HepG2 (cell line): ENCODE measurements around the gene NRSN2. TPM values are rescaled to one million over a fixed set of nuclear protein-coding genes. Genes with fewer than 3 reads are reported as not detected.
A peak's percentile ranks its signal among the peaks of the same experiment; 100 is the strongest.

Experiments
- ATAC-seq: fragments of 200-7000 bp; cut with Tn5 transposase; 3 replicates; pipeline ENCODE4 v1.9.1; 2020; ENCODE audit warnings: mild to moderate bottlenecking, moderate library complexity
- BruUV-seq: library from RNA; stranded (reverse); fragments of 400-500 nt; replicated peaks from 2 replicates; lab custom pipeline; 2021; lab: Mats Ljungman, UMichigan
- CTCF ChIA-PET: fragments of 300-600 bp; formaldehyde crosslinking; extraction: SDS; loops from one replicate; lab custom pipeline; 2021; ENCODE audit warnings: low total read pairs, inconsistent platforms, low intra/inter-chr PET ratio; lab: Yijun Ruan, JAX
- POLR2A ChIA-PET: fragments of 350-600 bp; sonication (Branson Sonifier 250); formaldehyde crosslinking; loops from one replicate; lab custom pipeline; 2020; ENCODE audit warnings: antibody characterized with exemption, inconsistent platforms; lab: Yijun Ruan, JAX
- DNase-seq: peaks from one replicate; pipeline ENCODE4 v3.0.0-alpha.2; 2015; ENCODE audit warnings: low spot score
- FAIRE-seq: peaks from 3 replicates; lab custom pipeline; 2011; peaks lifted over from hg19 to GRCh38; lab: Jason Lieb, UNC
- H2AFZ ChIP-seq: one replicate; pipeline ENCODE4 v1.6.1; 2011; ENCODE audit warnings: low read length, inconsistent platforms
- H3K27ac ChIP-seq: fragments of 300-600 bp; 3 replicates; pipeline ENCODE4 v1.8.0; 2011; ENCODE audit warnings: mixed run types, mild to moderate bottlenecking, mixed read lengths, low read length, inconsistent platforms; ENCODE audit not compliant: insufficient read depth; ENCODE audit errors: extremely low read length
- H3K27me3 ChIP-seq, 2 experiments: fragments of 200-600 bp in 1 of 2; 2 replicates in 1 of 2; 3 replicates in 1 of 2; pipeline versions ENCODE4 v1.6.0 to v1.8.0; 2011; ENCODE audit warnings: low read length in 2 of 2, mild to moderate bottlenecking in 2 of 2, moderate library complexity in 2 of 2, inconsistent platforms in 1 of 2; ENCODE audit not compliant: insufficient read depth in 2 of 2, control insufficient read depth in 1 of 2
- H3K36me3 ChIP-seq, 2 experiments: fragments of 200-600 bp in 1 of 2; replicated peaks in 1 of 2; 2 replicates in 1 of 2; 3 replicates in 1 of 2; pipeline versions ENCODE4 v1.5.1 to v1.8.0; 2011; ENCODE audit warnings: low read length in 2 of 2, inconsistent platforms in 1 of 2; ENCODE audit not compliant: insufficient read depth in 2 of 2, control insufficient read depth in 1 of 2
- H3K4me1 ChIP-seq: 2 replicates; pipeline ENCODE4 v1.5.1; 2012; ENCODE audit warnings: low read length, inconsistent platforms; ENCODE audit not compliant: insufficient read depth
- H3K4me2 ChIP-seq: 2 replicates; pipeline ENCODE4 v1.6.0; 2011; ENCODE audit warnings: low read depth, low read length, inconsistent platforms
- H3K4me3 ChIP-seq, 3 experiments: fragments of 200-600 bp in 1 of 3; sonication (generic), shearing (Covaris generic) in 1 of 3; replicated peaks in 1 of 3; 2 replicates each; pipeline ENCODE4 v1.5.1; 2011 to 2016; ENCODE audit warnings: low read length in 3 of 3, inconsistent platforms in 2 of 3, low read depth in 2 of 3, mild to moderate bottlenecking in 2 of 3, control low read depth in 1 of 3, mixed read lengths in 1 of 3; ENCODE audit not compliant: insufficient read depth in 1 of 3
- H3K79me2 ChIP-seq: one replicate; pipeline ENCODE4 v1.6.1; 2011; ENCODE audit warnings: low read length, inconsistent platforms; ENCODE audit not compliant: insufficient read depth
- H3K9ac ChIP-seq: 2 replicates; pipeline ENCODE4 v1.6.0; 2011; ENCODE audit warnings: mild to moderate bottlenecking, low read depth, low read length, inconsistent platforms; ENCODE audit not compliant: insufficient read depth
- H3K9me3 ChIP-seq: 2 replicates; pipeline ENCODE4 v1.5.1; 2012; ENCODE audit warnings: mild to moderate bottlenecking, low read length
- H4K20me1 ChIP-seq: 2 replicates; pipeline ENCODE4 v1.6.0; 2011; ENCODE audit warnings: inconsistent platforms, mild to moderate bottlenecking, low read length, moderate library complexity; ENCODE audit not compliant: insufficient read depth
- CAMTA2 ChIP-seq: sonication (generic); formaldehyde crosslinking; IDR thresholded peaks from 2 replicates; pipeline ENCODE4 v1.4.0; 2020; ENCODE audit warnings: mild to moderate bottlenecking, missing genetic modification reagents, borderline replicate concordance
- CBFB ChIP-seq: sonication (generic); formaldehyde crosslinking; IDR thresholded peaks from 2 replicates; pipeline ENCODE4 v1.4.0; 2020; ENCODE audit warnings: missing genetic modification reagents
- HES4 ChIP-seq: sonication (generic); formaldehyde crosslinking; IDR thresholded peaks from 2 replicates; pipeline ENCODE4 v1.9.0; 2021; ENCODE audit warnings: mild to moderate bottlenecking, missing genetic modification reagents, borderline replicate concordance
- HNRNPLL ChIP-seq: fragments of 200-400 bp; formaldehyde crosslinking; IDR thresholded peaks from 2 replicates; pipeline ENCODE4 v1.6.1; 2017; ENCODE audit warnings: mild to moderate bottlenecking, low read depth, low read length; ENCODE audit not compliant: poor library complexity, severe bottlenecking
- MED8 ChIP-seq: sonication (generic); formaldehyde crosslinking; IDR thresholded peaks from 2 replicates; pipeline ENCODE4 v1.8.1; 2023; ENCODE audit warnings: mild to moderate bottlenecking, missing genetic modification reagents; ENCODE audit not compliant: insufficient replicate concordance
- NFIB ChIP-seq: sonication (generic); formaldehyde crosslinking; IDR thresholded peaks from 2 replicates; pipeline ENCODE4 v1.9.0; 2021; ENCODE audit warnings: missing genetic modification reagents, mild to moderate bottlenecking, borderline replicate concordance
- SMAD3 ChIP-seq: sonication (generic); formaldehyde crosslinking; IDR thresholded peaks from 2 replicates; pipeline ENCODE4 v1.4.0; 2020; ENCODE audit warnings: missing genetic modification reagents
- U2AF2 ChIP-seq: fragments of 200-400 bp; formaldehyde crosslinking; IDR thresholded peaks from 2 replicates; pipeline ENCODE4 v1.6.1; 2017; ENCODE audit warnings: low read depth, mild to moderate bottlenecking, low read length
- ZBTB20 ChIP-seq: sonication (generic); formaldehyde crosslinking; IDR thresholded peaks from 2 replicates; pipeline ENCODE4 v1.8.1; 2023; ENCODE audit warnings: missing genetic modification reagents, low read depth, mild to moderate bottlenecking, borderline replicate concordance
- ZNF101 ChIP-seq: sonication (generic); formaldehyde crosslinking; IDR thresholded peaks from 2 replicates; pipeline ENCODE4 v1.4.0; 2020; ENCODE audit warnings: mild to moderate bottlenecking, low read depth, missing genetic modification reagents, borderline replicate concordance
- ZNF12 ChIP-seq: sonication (generic); formaldehyde crosslinking; IDR thresholded peaks from 2 replicates; pipeline ENCODE4 v1.5.0; 2020; ENCODE audit warnings: missing genetic modification reagents
- ZNF350 ChIP-seq: sonication (generic); formaldehyde crosslinking; IDR thresholded peaks from 2 replicates; pipeline ENCODE4 v1.4.0; 2020; ENCODE audit warnings: mild to moderate bottlenecking, low read depth, missing genetic modification reagents, borderline replicate concordance
- ZNF431 ChIP-seq: sonication (generic); formaldehyde crosslinking; IDR thresholded peaks from 2 replicates; pipeline ENCODE4 v1.9.0; 2022; ENCODE audit warnings: missing genetic modification reagents, low read depth, mild to moderate bottlenecking, borderline replicate concordance
- ZNF510 ChIP-seq: sonication (generic); formaldehyde crosslinking; IDR thresholded peaks from 2 replicates; pipeline ENCODE4 v1.4.0; 2020; ENCODE audit warnings: low read depth, mild to moderate bottlenecking, missing genetic modification reagents
- ZNF737 ChIP-seq: sonication (generic); formaldehyde crosslinking; IDR thresholded peaks from 2 replicates; pipeline ENCODE4 v1.5.0; 2020; ENCODE audit warnings: missing genetic modification reagents, mild to moderate bottlenecking, borderline replicate concordance
- WGBS: methylation state at CpG from one replicate; pipeline ENCODE4 v1.1.6; 2017; ENCODE audit warnings: low lambda C conversion rate; 5-methylcytosine and 5-hydroxymethylcytosine counted together
- in situ Hi-C: cut with HindIII; loops from 2 replicates; pipeline ENCODE4 v1.10.0; 2017; ENCODE audit warnings: low pct_unique_long_range_greater_than_20kb; ENCODE audit not compliant: extremely low pct_ligation_motif_present
- intact Hi-C: fragments of 100-400 bp; cut with micrococcal nuclease; formaldehyde crosslinking; loops from one replicate; pipeline ENCODE4 v1.10.0; 2022; ENCODE audit not compliant: unreplicated experiment
- polyA plus RNA-seq, 8 experiments: library from polyadenylated mRNA; depleted of rRNA in 3 of 8; stranded (reverse) in 7 of 8; unstranded in 1 of 8; fragments of >200 nt; fragmentation: Illumina TruSeq in 4 of 8; extraction: Trizol in 4 of 8; gene quantifications; 2 replicates each; pipeline versions ENCODE4 v1.2.1 to v1.2.3, GENCODE V29; 2011 to 2016; ENCODE audit warnings: low read depth in 4 of 8, missing spikeins in 1 of 8, mixed read lengths in 1 of 8; ENCODE audit not compliant: insufficient read depth in 1 of 8
- total RNA-seq, 5 experiments: library from RNA; depleted of rRNA; stranded (reverse); fragments of >200 nt; fragmentation: Illumina TruSeq; extraction: Trizol; gene quantifications; 2 replicates each; pipeline ENCODE4 v1.2.3, GENCODE V29; 2016; ENCODE audit warnings: low read depth in 1 of 5
- TF ChIP-seq, protein P1 (sequence below): sonication (generic); formaldehyde crosslinking; IDR thresholded peaks from 2 replicates; pipeline ENCODE4 v1.4.0; 2020; ENCODE audit warnings: missing genetic modification reagents, mild to moderate bottlenecking, borderline replicate concordance
- TF ChIP-seq, protein P2 (sequence below): sonication (generic); formaldehyde crosslinking; IDR thresholded peaks from 2 replicates; pipeline ENCODE4 v1.5.1; 2020; ENCODE audit warnings: missing genetic modification reagents, mild to moderate bottlenecking, borderline replicate concordance

Gene NRSN2
- total and polyA plus RNA-seq, 2 of the 13 experiments (the other 11 are each of a cell fraction or from before 2014, with no cell fraction given) = 32.3 to 49.4 TPM

DNA sequence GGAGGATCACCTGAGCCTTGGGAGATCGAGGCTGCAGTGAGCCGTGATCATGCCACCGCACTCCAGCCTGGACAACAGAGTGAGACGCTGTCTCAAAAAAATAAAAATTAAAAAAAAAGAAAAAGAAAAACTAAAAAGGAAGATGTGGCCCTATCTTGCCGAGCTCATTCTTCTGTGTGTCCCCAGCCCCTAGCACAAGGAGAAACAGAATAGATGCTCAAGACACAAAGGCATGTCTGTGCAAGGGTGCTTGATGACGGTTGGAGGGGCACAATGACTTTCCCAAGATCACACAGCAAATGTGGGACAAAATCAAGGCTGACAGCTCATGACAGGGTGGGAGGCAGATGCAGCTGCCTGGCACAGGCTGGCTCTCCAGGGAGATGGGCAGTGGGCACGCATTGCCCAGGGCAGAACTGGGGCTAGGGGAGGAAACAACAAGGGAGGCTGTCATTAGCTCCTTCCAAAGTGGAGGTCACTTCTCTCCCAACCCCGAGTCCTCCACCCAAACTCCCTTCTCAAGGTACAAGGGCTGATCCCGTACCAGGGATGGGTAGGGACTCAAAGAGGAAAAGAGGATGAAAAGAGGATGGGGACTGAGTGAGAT, 775 bp upstream of the NRSN2 start:
- H3K9ac ChIP-seq = peak overlapping the region; percentile 77
- no TSS peak for BruUV-seq
- in situ Hi-C loops (no loop called here), intact Hi-C loops (loop anchor here (2.0 kb wide), 1 partner anchor 15 kb away; no protein-coding TSS in a partner anchor)
- ChIA-PET POLR2A (interaction anchor here (0.7 to 5.9 kb wide), 13 partner anchors 8 to 299 kb away, joined by 3 to 107 read pairs (median 13); partner anchors contain the start of genes SOX12 and TRIB3), CTCF (no interaction called here)
- H3K79me2 ChIP-seq = peaks cover 10% of the 10 kb centered on the region
- no peaks in the 10 kb centered on the region for H3K27me3 ChIP-seq
- H3K27ac ChIP-seq = peak overlapping the region; percentile 81
- FAIRE-seq (peak; percentile 12), ATAC-seq (no peak), DNase-seq (no peak)
- H2AFZ ChIP-seq = no peak overlapping the region
- H3K4me2 ChIP-seq = peak overlapping the region; percentile 93
- peaks cover 4 to 11% of the 10 kb centered on the region in 2 experiments; a peak in 3 of 5 replicates for H3K36me3 ChIP-seq
- H4K20me1 ChIP-seq = no peaks in the 10 kb centered on the region
- peak overlapping the region; percentile 63 to 88 (median 87) for H3K4me3 ChIP-seq
- 73% methylated on average over 9 of the region's 9 CpGs for WGBS
- H3K4me1 ChIP-seq = peaks cover 34% of the 10 kb centered on the region
- no peaks in the 10 kb centered on the region for H3K9me3 ChIP-seq
- TF ChIP-seq HNRNPLL (no peak), ZBTB20 (CRISPR knock-in tag) (peak; percentile 31; the same call in 1 of the 2 replicates), CBFB (CRISPR knock-in tag) (peak; percentile 21; the same call in 1 of the 2 replicates), ZNF350 (CRISPR knock-in tag) (peak; percentile 67; the same call in 1 of the 2 replicates), CAMTA2 (CRISPR knock-in tag) (no peak), ZNF737 (CRISPR knock-in tag) (peak; percentile 18; the same call in 1 of the 2 replicates), HES4 (CRISPR knock-in tag) (0 out of 2 replicates have a peak, but pooled peaks have one; percentile 63), ZNF101 (CRISPR knock-in tag) (no peak), U2AF2 (0 out of 2 replicates have a peak, but pooled peaks have one; percentile 53), ZNF431 (CRISPR knock-in tag) (0 out of 2 replicates have a peak, but pooled peaks have one; percentile 55), MED8 (CRISPR knock-in tag) (peak; percentile 7), NFIB (CRISPR knock-in tag) (no peak), SMAD3 (CRISPR knock-in tag) (peak; percentile 18; the same call in 1 of the 2 replicates), ZNF510 (CRISPR knock-in tag) (peak; percentile 54; the same call in 1 of the 2 replicates), ZNF12 (CRISPR knock-in tag) (0 out of 2 replicates have a peak, but pooled peaks have one; percentile 21)
- TF ChIP-seq, protein P1, sequence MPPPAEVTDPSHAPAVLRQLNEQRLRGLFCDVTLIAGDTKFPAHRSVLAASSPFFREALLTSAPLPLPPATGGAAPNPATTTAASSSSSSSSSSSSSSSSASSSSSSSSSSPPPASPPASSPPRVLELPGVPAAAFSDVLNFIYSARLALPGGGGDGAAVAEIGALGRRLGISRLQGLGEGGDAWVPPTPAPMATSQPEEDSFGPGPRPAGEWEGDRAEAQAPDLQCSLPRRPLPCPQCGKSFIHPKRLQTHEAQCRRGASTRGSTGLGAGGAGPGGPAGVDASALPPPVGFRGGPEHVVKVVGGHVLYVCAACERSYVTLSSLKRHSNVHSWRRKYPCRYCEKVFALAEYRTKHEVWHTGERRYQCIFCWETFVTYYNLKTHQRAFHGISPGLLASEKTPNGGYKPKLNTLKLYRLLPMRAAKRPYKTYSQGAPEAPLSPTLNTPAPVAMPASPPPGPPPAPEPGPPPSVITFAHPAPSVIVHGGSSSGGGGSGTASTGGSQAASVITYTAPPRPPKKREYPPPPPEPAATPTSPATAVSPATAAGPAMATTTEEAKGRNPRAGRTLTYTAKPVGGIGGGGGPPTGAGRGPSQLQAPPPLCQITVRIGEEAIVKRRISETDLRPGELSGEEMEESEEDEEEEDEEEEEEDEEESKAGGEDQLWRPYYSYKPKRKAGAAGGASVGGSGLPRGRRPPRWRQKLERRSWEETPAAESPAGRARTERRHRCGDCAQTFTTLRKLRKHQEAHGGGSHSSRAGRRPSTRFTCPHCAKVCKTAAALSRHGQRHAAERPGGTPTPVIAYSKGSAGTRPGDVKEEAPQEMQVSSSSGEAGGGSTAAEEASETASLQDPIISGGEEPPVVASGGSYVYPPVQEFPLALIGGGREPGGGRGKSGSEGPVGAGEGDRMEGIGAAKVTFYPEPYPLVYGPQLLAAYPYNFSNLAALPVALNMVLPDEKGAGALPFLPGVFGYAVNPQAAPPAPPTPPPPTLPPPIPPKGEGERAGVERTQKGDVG (CRISPR knock-in tag) = no peak; the same call in 1 of the 2 replicates
- TF ChIP-seq, protein P2, sequence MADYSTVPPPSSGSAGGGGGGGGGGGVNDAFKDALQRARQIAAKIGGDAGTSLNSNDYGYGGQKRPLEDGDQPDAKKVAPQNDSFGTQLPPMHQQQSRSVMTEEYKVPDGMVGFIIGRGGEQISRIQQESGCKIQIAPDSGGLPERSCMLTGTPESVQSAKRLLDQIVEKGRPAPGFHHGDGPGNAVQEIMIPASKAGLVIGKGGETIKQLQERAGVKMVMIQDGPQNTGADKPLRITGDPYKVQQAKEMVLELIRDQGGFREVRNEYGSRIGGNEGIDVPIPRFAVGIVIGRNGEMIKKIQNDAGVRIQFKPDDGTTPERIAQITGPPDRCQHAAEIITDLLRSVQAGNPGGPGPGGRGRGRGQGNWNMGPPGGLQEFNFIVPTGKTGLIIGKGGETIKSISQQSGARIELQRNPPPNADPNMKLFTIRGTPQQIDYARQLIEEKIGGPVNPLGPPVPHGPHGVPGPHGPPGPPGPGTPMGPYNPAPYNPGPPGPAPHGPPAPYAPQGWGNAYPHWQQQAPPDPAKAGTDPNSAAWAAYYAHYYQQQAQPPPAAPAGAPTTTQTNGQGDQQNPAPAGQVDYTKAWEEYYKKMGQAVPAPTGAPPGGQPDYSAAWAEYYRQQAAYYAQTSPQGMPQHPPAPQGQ (CRISPR knock-in tag) = 0 out of 2 replicates have a peak, but pooled peaks have one; percentile 18
